Activated CD4-positive, alpha-beta T cell treated with anti-CD3 and anti-CD28 coated beads, Interleukin-2, amount 10 ng/mL, durations not matched to agents 24 days and 14 days (primary cell): ENCODE results near the gene TRRAP. TPM values are rescaled to one million over a fixed set of nuclear protein-coding genes. Genes with fewer than 3 reads are reported as not detected.

ENCODE experiments used
- DNase-seq: peaks from one replicate; pipeline ENCODE4 v3.0.0; 2022
- H3K27ac Mint-ChIP-seq: one replicate; pipeline ENCODE4 v1.8.0; 2022; ENCODE audit warnings: mild to moderate bottlenecking, mixed read lengths
- H3K27me3 Mint-ChIP-seq: one replicate; pipeline ENCODE4 v1.8.0; 2022; ENCODE audit warnings: mixed read lengths
- H3K36me3 Mint-ChIP-seq: one replicate; pipeline ENCODE4 v1.8.0; 2022; ENCODE audit warnings: low read depth, mild to moderate bottlenecking, mixed read lengths
- H3K4me1 Mint-ChIP-seq: one replicate; pipeline ENCODE4 v1.8.0; 2021; ENCODE audit warnings: mixed read lengths
- H3K4me3 Mint-ChIP-seq: one replicate; pipeline ENCODE4 v1.8.0; 2022; ENCODE audit warnings: mild to moderate bottlenecking, moderate library complexity, mixed read lengths
- H3K9me3 Mint-ChIP-seq: one replicate; pipeline ENCODE4 v1.8.0; 2021; ENCODE audit warnings: mixed read lengths
- intact Hi-C: fragments of 100-400 bp; cut with micrococcal nuclease; formaldehyde crosslinking; loops from one replicate; pipeline ENCODE4 v1.15.1; 2023
- total RNA-seq: library from RNA; stranded (reverse); gene quantifications from 2 replicates; pipeline ENCODE4 v1.2.3, GENCODE V29; 2022

TRRAP gene
- total RNA-seq, 1 donor from 2014 or later = 65.1 TPM

GRCh38 chr7:98855610-98856422, 22.5 kb upstream of the TRRAP start:
- no peaks in the 10 kb centered on the region for H3K4me1 Mint-ChIP-seq
- H3K4me3 Mint-ChIP-seq = no peak overlapping the region
- no peak overlapping the region for H3K27ac Mint-ChIP-seq
- DNase-seq = no peak
- H3K27me3 Mint-ChIP-seq = peaks cover 13% of the 10 kb centered on the region
- H3K36me3 Mint-ChIP-seq = no peaks in the 10 kb centered on the region
- intact Hi-C loops = no loop called here
- peaks cover 1% of the 10 kb centered on the region for H3K9me3 Mint-ChIP-seq

- no peak overlapping the region for H3K27ac Mint-ChIP-seq
- no peak overlapping the region for H3K4me3 Mint-ChIP-seq
- H3K9me3 Mint-ChIP-seq = no peaks in the 10 kb centered on the region
- no peak for DNase-seq
- intact Hi-C loops = no loop called here
- H3K4me1 Mint-ChIP-seq = no peaks in the 10 kb centered on the region
- H3K27me3 Mint-ChIP-seq = peaks cover 14% of the 10 kb centered on the region
- no peaks in the 10 kb centered on the region for H3K36me3 Mint-ChIP-seq
Observed at GRCh38 chr7:98860071-98860470, 18.3 kb upstream of the TRRAP start.

GRCh38 chr7:98862203-98862602, 16.1 kb upstream of the TRRAP start:
- Mint-ChIP-seq H3K27ac (no peak overlapping the region), H3K9me3 (no peaks in the 10 kb centered on the region), H3K4me3 (no peak overlapping the region), H3K4me1 (no peaks in the 10 kb centered on the region), H3K36me3 (no peaks in the 10 kb centered on the region), H3K27me3 (peaks cover 14% of the 10 kb centered on the region)
- DNase-seq = no peak
- intact Hi-C loops = no loop called here

- Mint-ChIP-seq H3K36me3 (no peaks in the 10 kb centered on the region), H3K27ac (no peak overlapping the region), H3K4me3 (no peak overlapping the region), H3K9me3 (no peaks in the 10 kb centered on the region), H3K4me1 (no peaks in the 10 kb centered on the region), H3K27me3 (peaks cover 18% of the 10 kb centered on the region)
- intact Hi-C loops = no loop called here
- no peak for DNase-seq
Observed at GRCh38 chr7:98862716-98863420, 15.5 kb upstream of the TRRAP start.

GRCh38 chr7:98863601-98864000, 14.7 kb upstream of the TRRAP start:
- Mint-ChIP-seq H3K9me3 (no peaks in the 10 kb centered on the region), H3K4me3 (no peak overlapping the region), H3K27ac (no peak overlapping the region), H3K4me1 (no peaks in the 10 kb centered on the region), H3K27me3 (peaks cover 21% of the 10 kb centered on the region), H3K36me3 (no peaks in the 10 kb centered on the region)
- no peak for DNase-seq
- intact Hi-C loops = no loop called here

- no peaks in the 10 kb centered on the region for H3K4me1 Mint-ChIP-seq
- H3K4me3 Mint-ChIP-seq = no peak overlapping the region
- no peaks in the 10 kb centered on the region for H3K36me3 Mint-ChIP-seq
- H3K27ac Mint-ChIP-seq = no peak overlapping the region
- no peaks in the 10 kb centered on the region for H3K9me3 Mint-ChIP-seq
- intact Hi-C loops = no loop called here
- DNase-seq = no peak
- H3K27me3 Mint-ChIP-seq = peaks cover 25% of the 10 kb centered on the region
Observed at GRCh38 chr7:98864731-98865453, 13.4 kb upstream of the TRRAP start.

- intact Hi-C loops = no loop called here
- Mint-ChIP-seq H3K4me1 (peaks cover 2% of the 10 kb centered on the region), H3K27me3 (peaks cover 25% of the 10 kb centered on the region), H3K4me3 (no peak overlapping the region), H3K27ac (no peak overlapping the region), H3K36me3 (no peaks in the 10 kb centered on the region), H3K9me3 (no peaks in the 10 kb centered on the region)
- no peak for DNase-seq
Observed at GRCh38 chr7:98866351-98866750, 12.0 kb upstream of the TRRAP start.

- Mint-ChIP-seq H3K27ac (no peak overlapping the region), H3K4me3 (no peak overlapping the region), H3K27me3 (peaks cover 25% of the 10 kb centered on the region), H3K9me3 (no peaks in the 10 kb centered on the region), H3K4me1 (peaks cover 2% of the 10 kb centered on the region), H3K36me3 (no peaks in the 10 kb centered on the region)
- no peak for DNase-seq
- intact Hi-C loops = no loop called here
Observed at GRCh38 chr7:98866765-98867164, 11.6 kb upstream of the TRRAP start.

- Mint-ChIP-seq H3K36me3 (no peaks in the 10 kb centered on the region), H3K4me3 (no peak overlapping the region), H3K27me3 (peaks cover 25% of the 10 kb centered on the region), H3K9me3 (no peaks in the 10 kb centered on the region), H3K4me1 (peaks cover 3% of the 10 kb centered on the region), H3K27ac (no peak overlapping the region)
- intact Hi-C loops = no loop called here
- no peak for DNase-seq
Observed at GRCh38 chr7:98868450-98868849, 9.9 kb upstream of the TRRAP start.

GRCh38 chr7:98869027-98869596, 9.2 kb upstream of the TRRAP start:
- Mint-ChIP-seq H3K36me3 (no peaks in the 10 kb centered on the region), H3K4me1 (peaks cover 3% of the 10 kb centered on the region), H3K4me3 (peak overlapping the region; percentile 37), H3K27me3 (peaks cover 22% of the 10 kb centered on the region), H3K9me3 (no peaks in the 10 kb centered on the region), H3K27ac (no peak overlapping the region)
- intact Hi-C loops = no loop called here
- DNase-seq = no peak

GRCh38 chr7:98869597-98870120, 8.7 kb upstream of the TRRAP start, which contains the start of gene TMEM130:
Gene TMEM130 (minus strand): TSS chr7:98870014. CDS start chr7:98869861, 153 bp downstream.
- H3K4me1 Mint-ChIP-seq = peaks cover 3% of the 10 kb centered on the region
- H3K27ac Mint-ChIP-seq = no peak within 1 kb of the TSS
- intact Hi-C loops = no loop called here
- no peaks in the 10 kb centered on the region for H3K36me3 Mint-ChIP-seq
- DNase-seq = no peak
- peaks cover 22% of the 10 kb centered on the region for H3K27me3 Mint-ChIP-seq
- H3K4me3 Mint-ChIP-seq = peak within 1 kb of the TSS; percentile 83
- no peaks in the 10 kb centered on the region for H3K9me3 Mint-ChIP-seq

- Mint-ChIP-seq H3K4me1 (peaks cover 3% of the 10 kb centered on the region), H3K9me3 (no peaks in the 10 kb centered on the region), H3K27ac (no peak overlapping the region), H3K36me3 (no peaks in the 10 kb centered on the region), H3K4me3 (peak overlapping the region; percentile 83), H3K27me3 (peaks cover 22% of the 10 kb centered on the region)
- peak; percentile 86 for DNase-seq
- intact Hi-C loops = no loop called here
Observed at GRCh38 chr7:98870121-98870651, 8.1 kb upstream of the TRRAP start.

- no peaks in the 10 kb centered on the region for H3K9me3 Mint-ChIP-seq
- peak overlapping the region; percentile 83 for H3K4me3 Mint-ChIP-seq
- no peak for DNase-seq
- H3K36me3 Mint-ChIP-seq = no peaks in the 10 kb centered on the region
- peaks cover 3% of the 10 kb centered on the region for H3K4me1 Mint-ChIP-seq
- H3K27ac Mint-ChIP-seq = no peak overlapping the region
- intact Hi-C loops = no loop called here
- peaks cover 23% of the 10 kb centered on the region for H3K27me3 Mint-ChIP-seq
Observed at GRCh38 chr7:98870807-98871491, 7.4 kb upstream of the TRRAP start.
